Retinal pigment epithelial cell (primary cell): ENCODE measurements around the gene CGB1.

Source experiments
- DNase-seq: peaks from one replicate; pipeline ENCODE4 v3.0.0-alpha.2; 2010; ENCODE audit warnings: low read depth
- H3K4me3 ChIP-seq: 2 replicates; pipeline ENCODE4 v1.5.1; 2011; ENCODE audit warnings: mild to moderate bottlenecking, low read length, control low read depth, moderate library complexity
- TF ChIP-seq, protein P1 (sequence below): conservative IDR thresholded peaks from 2 replicates; pipeline ENCODE4 v1.5.1; 2011; ENCODE audit warnings: low read depth, low read length, control low read depth, inconsistent platforms

CGB1 gene

DNA sequence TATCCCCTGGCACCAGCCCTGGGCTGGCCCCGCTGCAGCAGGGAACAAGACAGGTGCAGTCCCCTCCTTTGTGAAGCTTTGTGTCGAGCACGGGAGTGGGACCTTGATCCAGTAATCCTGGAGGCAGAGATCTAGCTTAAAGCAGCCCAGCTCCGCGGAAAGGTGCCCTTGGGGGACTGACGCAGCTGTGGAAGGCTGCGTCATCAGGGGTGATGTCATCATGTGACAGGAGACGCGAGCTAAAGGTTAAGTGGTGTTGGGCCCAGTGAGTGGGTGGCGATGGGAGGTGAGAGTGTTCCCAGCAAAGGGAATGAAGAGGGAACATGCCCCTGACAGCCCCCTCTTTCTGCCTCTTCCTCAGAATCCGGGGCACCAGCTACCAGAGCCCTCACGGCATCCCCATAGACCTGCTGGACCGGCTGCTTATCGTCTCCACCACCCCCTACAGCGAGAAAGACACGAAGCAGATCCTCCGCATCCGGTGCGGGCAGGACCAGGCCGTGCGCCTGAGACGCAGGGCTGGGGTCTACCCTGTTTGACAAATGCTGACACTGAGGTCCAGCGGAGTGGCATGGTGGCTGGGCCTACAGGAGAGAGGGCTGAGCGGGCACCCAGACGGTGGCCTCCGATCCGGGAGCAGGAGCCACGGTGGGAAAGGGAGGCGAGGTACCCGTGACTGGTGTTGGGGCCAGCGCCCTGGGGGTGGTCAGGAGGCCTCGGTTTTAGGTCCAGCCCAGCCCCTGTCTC lies 22.4 kb downstream of the CGB1 start:
- no peak for DNase-seq
- H3K4me3 ChIP-seq = no peak overlapping the region
- TF ChIP-seq, protein P1, sequence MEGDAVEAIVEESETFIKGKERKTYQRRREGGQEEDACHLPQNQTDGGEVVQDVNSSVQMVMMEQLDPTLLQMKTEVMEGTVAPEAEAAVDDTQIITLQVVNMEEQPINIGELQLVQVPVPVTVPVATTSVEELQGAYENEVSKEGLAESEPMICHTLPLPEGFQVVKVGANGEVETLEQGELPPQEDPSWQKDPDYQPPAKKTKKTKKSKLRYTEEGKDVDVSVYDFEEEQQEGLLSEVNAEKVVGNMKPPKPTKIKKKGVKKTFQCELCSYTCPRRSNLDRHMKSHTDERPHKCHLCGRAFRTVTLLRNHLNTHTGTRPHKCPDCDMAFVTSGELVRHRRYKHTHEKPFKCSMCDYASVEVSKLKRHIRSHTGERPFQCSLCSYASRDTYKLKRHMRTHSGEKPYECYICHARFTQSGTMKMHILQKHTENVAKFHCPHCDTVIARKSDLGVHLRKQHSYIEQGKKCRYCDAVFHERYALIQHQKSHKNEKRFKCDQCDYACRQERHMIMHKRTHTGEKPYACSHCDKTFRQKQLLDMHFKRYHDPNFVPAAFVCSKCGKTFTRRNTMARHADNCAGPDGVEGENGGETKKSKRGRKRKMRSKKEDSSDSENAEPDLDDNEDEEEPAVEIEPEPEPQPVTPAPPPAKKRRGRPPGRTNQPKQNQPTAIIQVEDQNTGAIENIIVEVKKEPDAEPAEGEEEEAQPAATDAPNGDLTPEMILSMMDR = no peak

DNA sequence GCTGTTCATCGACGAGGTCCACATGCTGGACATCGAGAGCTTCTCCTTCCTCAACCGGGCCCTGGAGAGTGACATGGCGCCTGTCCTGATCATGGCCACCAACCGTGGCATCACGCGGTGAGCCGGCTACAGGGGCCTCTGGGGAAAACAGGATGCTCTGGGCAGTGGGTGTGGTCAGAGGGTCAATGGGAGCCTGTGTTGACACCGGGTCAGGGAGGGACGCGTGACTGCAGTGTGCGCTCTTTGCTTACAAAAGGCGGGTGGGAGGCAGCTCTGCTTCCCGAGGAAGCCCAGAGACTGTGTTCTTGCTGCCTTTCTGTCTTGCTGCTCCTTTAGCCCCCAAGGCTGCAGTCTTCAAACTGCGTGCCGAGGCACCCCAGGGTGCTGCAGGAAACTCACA lies 25.5 kb downstream of the CGB1 start:
- TF ChIP-seq, protein P1 = no peak
- H3K4me3 ChIP-seq = no peak overlapping the region
- no peak for DNase-seq

DNA sequence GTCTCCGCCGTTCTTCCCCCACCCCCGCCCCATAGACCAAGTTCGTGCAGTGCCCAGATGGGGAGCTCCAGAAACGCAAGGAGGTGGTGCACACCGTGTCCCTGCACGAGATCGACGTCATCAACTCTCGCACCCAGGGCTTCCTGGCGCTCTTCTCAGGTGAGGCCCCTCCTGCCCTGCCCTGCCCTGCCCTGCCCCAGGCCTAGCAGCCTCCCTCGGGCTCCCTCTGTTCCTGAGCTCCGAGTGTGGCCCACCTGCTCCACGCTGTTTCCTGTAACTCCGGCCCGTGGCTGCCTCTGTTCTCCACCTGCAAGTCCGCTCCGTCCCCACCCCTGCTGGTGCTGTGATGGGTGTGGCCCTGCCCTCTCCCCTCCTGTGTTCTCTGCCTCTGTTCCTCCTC lies 26.2 kb downstream of the CGB1 start:
- no peak overlapping the region for H3K4me3 ChIP-seq
- DNase-seq = no peak
- TF ChIP-seq, protein P1 = no peak

DNA sequence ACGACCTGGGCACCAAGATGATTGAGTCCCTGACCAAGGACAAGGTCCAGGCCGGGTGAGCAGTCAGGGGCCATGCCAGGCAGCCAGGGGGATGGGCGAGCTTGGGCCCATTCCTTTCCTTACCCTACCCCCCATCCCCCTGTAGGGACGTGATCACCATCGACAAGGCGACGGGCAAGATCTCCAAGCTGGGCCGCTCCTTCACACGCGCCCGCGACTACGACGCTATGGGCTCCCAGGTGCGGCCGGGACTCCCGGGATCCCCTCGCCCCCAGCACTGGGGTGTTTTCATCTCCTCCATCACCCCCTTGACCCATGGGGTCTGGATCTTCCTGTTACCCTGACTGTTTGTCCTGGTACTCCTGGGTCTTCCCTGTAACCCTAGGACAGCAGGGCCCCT lies 26.9 kb downstream of the CGB1 start:
- no peak for DNase-seq
- H3K4me3 ChIP-seq = no peak overlapping the region
- TF ChIP-seq, protein P1 = no peak

DNA sequence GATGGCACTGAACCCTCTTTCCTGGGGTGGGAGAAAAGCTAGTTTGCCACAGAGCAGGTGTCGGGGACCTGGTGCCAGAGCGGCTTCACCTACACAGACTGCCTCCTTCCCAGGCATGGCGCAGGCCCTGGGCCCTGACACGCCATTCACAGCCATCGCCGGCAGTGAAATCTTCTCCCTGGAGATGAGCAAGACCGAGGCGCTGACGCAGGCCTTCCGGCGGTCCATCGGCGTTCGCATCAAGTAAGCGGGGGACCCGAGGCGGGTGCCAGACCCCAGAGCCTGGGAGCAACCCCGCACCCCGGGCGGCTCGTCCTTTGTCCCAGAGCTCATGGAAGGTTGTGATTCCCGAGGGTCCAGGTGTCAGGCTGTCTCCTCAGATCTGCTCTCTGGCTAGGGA lies 29.8 kb downstream of the CGB1 start:
- DNase-seq = no peak
- TF ChIP-seq, protein P1 = no peak

DNA sequence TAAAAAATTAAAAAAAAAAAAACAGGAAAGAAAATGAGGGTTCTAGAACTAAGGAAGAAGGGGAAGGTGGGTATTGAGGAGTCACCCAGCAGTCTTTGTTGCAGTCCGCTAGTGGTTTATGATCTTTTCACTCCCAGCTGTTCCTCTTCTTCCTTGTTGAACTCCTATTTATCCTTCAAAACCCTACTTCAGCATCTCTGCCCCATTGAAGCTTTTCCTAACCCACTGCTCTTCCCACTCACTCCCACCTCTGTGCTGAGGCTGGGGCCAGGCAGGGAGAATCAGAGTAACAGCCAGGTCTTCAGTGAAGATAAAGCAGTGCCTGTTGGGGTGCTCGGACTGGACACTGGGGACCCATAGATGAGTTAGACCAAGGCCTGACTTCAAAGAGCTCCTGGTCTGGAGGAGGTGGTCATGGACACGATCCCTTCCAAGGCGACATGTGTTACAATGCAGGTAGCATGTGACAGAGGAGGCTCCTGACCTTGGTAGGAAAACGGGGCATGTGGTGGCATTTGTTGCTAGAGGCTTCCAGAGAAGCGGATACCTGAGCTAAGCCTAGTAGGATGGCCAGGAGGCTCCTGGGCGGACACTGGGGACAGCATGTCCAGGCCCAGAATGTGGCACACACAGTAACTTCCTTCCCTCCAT lies 31.6 kb downstream of the CGB1 start:
- TF ChIP-seq, protein P1 = no peak
- DNase-seq = no peak

More for the DNA sequence above, 29.8 kb downstream of the CGB1 start:
- no peak overlapping the region for H3K4me3 ChIP-seq

DNA sequence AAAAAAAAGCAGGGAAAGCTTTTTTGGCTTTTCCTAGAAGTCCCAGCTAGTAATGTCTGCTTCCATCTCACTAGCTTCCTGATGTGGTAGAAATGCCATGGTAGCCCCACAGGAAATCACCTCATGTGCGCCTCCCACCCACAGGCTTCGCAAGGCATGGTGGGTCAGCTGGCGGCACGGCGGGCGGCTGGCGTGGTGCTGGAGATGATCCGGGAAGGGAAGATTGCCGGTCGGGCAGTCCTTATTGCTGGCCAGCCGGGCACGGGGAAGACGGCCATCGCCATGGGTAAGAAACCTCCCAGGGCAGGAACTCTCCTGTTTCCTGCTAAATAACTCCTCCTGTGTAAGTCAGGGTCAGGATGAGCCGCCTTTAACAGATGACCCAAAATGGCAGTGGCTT lies 32.6 kb downstream of the CGB1 start:
- no peak for DNase-seq
- H3K4me3 ChIP-seq = no peak overlapping the region
- TF ChIP-seq, protein P1 = no peak

More for the DNA sequence above, 31.6 kb downstream of the CGB1 start:
- H3K4me3 ChIP-seq = no peak overlapping the region
